WI38 (cell line): Measurements from ENCODE around the gene DHRSX.

Experiments
- H3K4me3 ChIP-seq: 2 replicates; pipeline ENCODE4 v1.5.1; 2011; ENCODE audit warnings: low read depth, mild to moderate bottlenecking, control low read depth, low read length
- CTCF ChIP-seq: IDR thresholded peaks from 2 replicates; pipeline ENCODE4 v1.5.1; 2012; ENCODE audit warnings: low read depth, mild to moderate bottlenecking, control low read depth, low read length

Gene DHRSX

DNA sequence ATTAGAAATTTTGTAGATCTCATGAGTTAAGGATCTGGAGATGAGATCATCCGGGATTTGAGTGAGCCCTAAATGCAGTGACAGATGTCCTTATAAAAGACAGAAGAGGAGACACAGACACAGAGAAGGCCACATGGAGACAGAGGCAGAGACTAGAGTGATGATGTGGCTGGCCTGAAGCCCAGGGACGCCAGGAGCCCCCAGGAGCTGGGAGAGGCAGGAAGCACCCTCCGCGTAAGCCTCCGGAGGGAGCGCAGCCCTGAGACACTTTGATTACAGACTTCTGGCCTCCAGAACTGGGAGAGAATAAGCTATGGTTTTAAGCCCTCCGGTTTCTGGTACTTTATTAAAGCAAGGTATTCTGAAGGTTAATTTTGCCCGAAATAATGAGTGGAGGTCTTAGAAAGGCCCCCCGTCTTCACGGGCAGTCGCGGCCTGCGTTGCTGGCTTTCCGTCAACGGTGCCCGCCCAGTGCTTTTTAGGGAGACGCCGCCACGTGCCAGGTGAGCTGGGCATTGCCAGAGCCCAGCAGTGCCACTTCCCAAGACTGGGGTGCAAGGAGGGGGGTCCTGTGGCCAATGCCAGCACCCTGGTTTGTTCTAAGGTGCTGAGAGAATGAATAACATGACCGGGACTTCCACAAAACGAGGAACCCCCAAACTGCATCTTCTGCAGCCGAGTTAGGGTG lies 8.1 kb downstream of the DHRSX start:
- TF ChIP-seq CTCF, result no peak
- H3K4me3 ChIP-seq, result no peak overlapping the region

DNA sequence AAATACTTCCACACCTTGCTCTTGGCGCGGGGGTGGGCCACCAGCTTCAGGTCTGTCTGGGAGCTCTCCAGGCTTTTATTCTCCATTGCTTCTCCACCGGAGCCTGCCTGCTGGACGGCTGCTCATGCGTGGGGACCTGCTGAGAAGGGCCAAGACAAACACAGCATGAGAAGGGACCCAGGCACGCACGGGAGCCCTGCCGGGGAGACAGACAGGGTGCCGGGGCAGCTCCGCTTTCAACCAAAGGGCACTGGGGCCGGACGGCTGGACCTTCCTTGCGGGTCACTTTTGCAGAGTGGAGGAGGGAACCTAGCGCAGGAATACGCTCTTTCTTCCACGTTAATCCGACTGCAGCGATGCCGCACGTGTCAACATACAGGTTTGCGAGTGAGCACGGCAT lies 10.1 kb downstream of the DHRSX start:
- TF ChIP-seq CTCF, result no peak
- H3K4me3 ChIP-seq, result no peak overlapping the region

- H3K4me3 ChIP-seq, result no peak overlapping the region
- no peak for TF ChIP-seq CTCF
These were observed 11.0 kb downstream of the DHRSX start for GRCh38 chrX:2489446-2490445.

DNA sequence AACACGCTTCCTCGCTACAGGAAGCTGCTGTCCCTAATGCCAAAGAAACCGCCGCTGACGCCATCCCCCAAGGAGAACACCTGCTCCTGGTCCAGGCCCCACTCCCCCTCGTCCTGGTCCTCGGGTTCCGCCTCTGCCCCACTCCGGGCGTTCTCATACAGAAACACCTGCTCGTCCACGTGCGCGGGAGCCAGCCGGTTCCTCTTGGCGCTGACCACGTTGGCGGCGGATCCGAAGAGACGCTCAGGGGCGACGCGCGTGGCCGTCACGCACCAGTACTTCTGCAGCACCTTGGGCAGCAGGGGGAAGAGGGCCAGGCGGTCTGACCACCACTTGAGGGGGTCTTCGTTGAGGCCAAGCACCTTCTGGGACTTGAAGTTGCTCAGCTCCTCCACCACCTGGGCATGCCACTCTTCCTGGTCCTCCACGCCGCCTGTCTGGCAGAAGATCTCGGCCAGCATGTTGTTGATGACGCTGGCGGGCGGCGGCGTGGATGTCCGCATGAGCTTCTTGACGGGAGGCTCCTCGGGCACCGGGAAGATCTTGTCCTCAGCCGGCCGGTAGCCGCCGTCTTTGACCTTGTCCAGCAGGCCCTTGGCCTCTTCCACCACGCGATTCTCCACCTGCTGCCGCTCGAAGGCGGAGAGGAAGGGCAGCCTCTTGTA lies 12.0 kb downstream of the DHRSX start:
- no peak for TF ChIP-seq CTCF
- no peak overlapping the region for H3K4me3 ChIP-seq

DNA sequence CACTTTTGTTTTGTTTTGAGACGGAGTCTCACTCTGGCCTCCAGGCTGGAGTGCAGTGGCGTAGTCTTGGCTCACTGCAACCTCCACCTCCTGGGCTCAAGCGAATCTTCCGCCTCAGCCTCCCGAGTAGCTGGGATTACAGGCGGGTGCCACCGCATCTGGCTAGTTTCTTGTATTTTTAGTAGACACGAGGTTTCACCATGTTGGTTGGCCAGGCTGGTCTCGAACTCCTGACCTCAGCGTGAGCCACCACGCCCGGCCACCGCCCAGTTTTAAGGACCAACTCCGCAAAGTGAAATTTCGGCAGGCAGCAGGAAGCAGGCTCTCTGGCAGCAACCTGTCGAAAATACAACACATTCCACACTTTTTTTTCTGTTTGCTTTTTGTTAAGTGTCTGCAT lies 13.4 kb downstream of the DHRSX start:
- no peak for TF ChIP-seq CTCF
- no peak overlapping the region for H3K4me3 ChIP-seq

DNA sequence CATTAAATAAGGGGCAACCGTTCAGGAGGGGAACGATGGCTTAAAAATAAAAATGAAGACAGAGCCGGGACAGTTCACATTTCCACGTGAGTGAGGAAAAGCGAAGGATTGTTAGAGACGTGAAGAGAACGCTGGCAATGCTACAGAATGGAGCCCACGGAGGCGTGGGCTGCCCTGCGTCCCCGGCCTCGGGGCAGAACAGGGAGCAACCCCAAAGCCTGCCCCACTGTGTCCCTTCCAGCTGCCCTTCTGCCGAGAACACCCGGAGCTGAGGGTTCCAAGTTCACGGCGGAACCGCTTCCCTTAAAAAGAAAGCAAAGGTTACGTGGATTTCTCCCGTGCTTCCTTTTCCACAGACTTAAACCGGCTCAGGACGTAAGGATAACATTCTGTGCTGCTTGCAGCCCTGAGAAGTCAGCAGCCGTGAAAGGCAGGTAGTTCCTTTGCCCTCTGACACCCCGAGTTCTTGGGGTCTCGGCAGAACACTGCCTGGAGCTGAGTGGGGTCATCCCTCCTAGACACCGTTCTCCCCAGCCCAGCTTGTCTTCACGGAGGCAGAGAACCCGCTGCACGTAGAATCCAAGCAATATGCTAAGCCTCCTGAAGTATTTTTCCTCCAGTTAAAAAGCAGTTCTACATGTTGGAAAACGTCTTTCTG lies 14.2 kb downstream of the DHRSX start:
- H3K4me3 ChIP-seq, result no peak overlapping the region
- no peak for TF ChIP-seq CTCF
